HepG2 (cell line): Measurements from ENCODE around the gene SYNGR2. TPM values are rescaled to one million over a fixed set of nuclear protein-coding genes. Genes with fewer than 3 reads are reported as not detected.

Source experiments
- ESRRA ChIP-seq: sonication (generic); formaldehyde crosslinking; IDR thresholded peaks from 2 replicates; pipeline ENCODE4 v1.5.1; 2020; ENCODE audit warnings: mild to moderate bottlenecking, low read depth, missing genetic modification reagents
- HNF4A ChIP-seq: sonication (generic); formaldehyde crosslinking; IDR thresholded peaks from 2 replicates; pipeline ENCODE4 v1.4.0; 2020; ENCODE audit warnings: missing genetic modification reagents
- IRF2 ChIP-seq: IDR thresholded peaks from 2 replicates; pipeline ENCODE4 v1.6.1; 2018; ENCODE audit warnings: missing genetic modification reagents, missing compliant biosample characterization
- KAT8 ChIP-seq: IDR thresholded peaks from 2 replicates; pipeline ENCODE4 v1.6.1; 2016; ENCODE audit warnings: missing genetic modification reagents, missing compliant biosample characterization
- KDM4B ChIP-seq: sonication (generic); formaldehyde crosslinking; IDR thresholded peaks from 2 replicates; pipeline ENCODE4 v1.4.0; 2020; ENCODE audit warnings: missing genetic modification reagents
- NR2F6 ChIP-seq, 2 experiments: IDR thresholded peaks; 2 replicates each; pipeline ENCODE4 v1.6.1; 2016; ENCODE audit warnings: antibody characterized with exemption in 1 of 2, mild to moderate bottlenecking in 1 of 2
- PAWR ChIP-seq: sonication (generic); formaldehyde crosslinking; IDR thresholded peaks from 2 replicates; pipeline ENCODE4 v1.4.0; 2020; ENCODE audit warnings: missing genetic modification reagents, mild to moderate bottlenecking, borderline replicate concordance
- THAP11 ChIP-seq: IDR thresholded peaks from 2 replicates; pipeline ENCODE4 v1.6.1; 2016; ENCODE audit warnings: missing biosample characterization, missing genetic modification reagents
- ZFY ChIP-seq: sonication (generic); formaldehyde crosslinking; IDR thresholded peaks from 2 replicates; pipeline ENCODE4 v1.4.0; 2020; ENCODE audit warnings: missing genetic modification reagents
- ZIK1 ChIP-seq: sonication (generic); formaldehyde crosslinking; IDR thresholded peaks from 2 replicates; pipeline ENCODE4 v1.5.0; 2020; ENCODE audit warnings: mild to moderate bottlenecking, low read depth, missing genetic modification reagents, borderline replicate concordance
- ZMAT3 ChIP-seq: sonication (generic); formaldehyde crosslinking; conservative IDR thresholded peaks from 2 replicates; pipeline ENCODE4 v1.7.0; 2021; ENCODE audit warnings: missing genetic modification reagents
- ZNF567 ChIP-seq: sonication (generic); formaldehyde crosslinking; IDR thresholded peaks from 2 replicates; pipeline ENCODE4 v1.8.1; 2023; ENCODE audit warnings: mild to moderate bottlenecking, missing genetic modification reagents, borderline replicate concordance
- ZNF746 ChIP-seq: sonication (generic); formaldehyde crosslinking; IDR thresholded peaks from 2 replicates; pipeline ENCODE4 v1.8.0; 2022; ENCODE audit warnings: mild to moderate bottlenecking, missing genetic modification reagents
- ZNF761 ChIP-seq: sonication (generic); formaldehyde crosslinking; conservative IDR thresholded peaks from 2 replicates; pipeline ENCODE4 v1.4.0; 2020; ENCODE audit warnings: mild to moderate bottlenecking, missing genetic modification reagents
- polyA plus RNA-seq, 8 experiments: library from polyadenylated mRNA; depleted of rRNA in 3 of 8; stranded (reverse) in 7 of 8; unstranded in 1 of 8; fragments of >200 nt; fragmentation: Illumina TruSeq in 4 of 8; extraction: Trizol in 4 of 8; gene quantifications; 2 replicates each; pipeline versions ENCODE4 v1.2.1 to v1.2.3, GENCODE V29; 2011 to 2016; ENCODE audit warnings: low read depth in 4 of 8, missing spikeins in 1 of 8, mixed read lengths in 1 of 8; ENCODE audit not compliant: insufficient read depth in 1 of 8
- total RNA-seq, 5 experiments: library from RNA; depleted of rRNA; stranded (reverse); fragments of >200 nt; fragmentation: Illumina TruSeq; extraction: Trizol; gene quantifications; 2 replicates each; pipeline ENCODE4 v1.2.3, GENCODE V29; 2016; ENCODE audit warnings: low read depth in 1 of 5
- TF ChIP-seq, protein P1 (sequence below): sonication (generic); formaldehyde crosslinking; IDR thresholded peaks from 2 replicates; pipeline ENCODE4 v1.4.0; 2020; ENCODE audit warnings: mild to moderate bottlenecking, missing genetic modification reagents
- TF ChIP-seq, protein P2 (sequence below): sonication (generic); formaldehyde crosslinking; IDR thresholded peaks from 2 replicates; pipeline ENCODE4 v1.5.0; 2020; ENCODE audit warnings: mild to moderate bottlenecking, missing genetic modification reagents, moderate library complexity
- TF ChIP-seq, protein P3 (sequence below): sonication (generic); formaldehyde crosslinking; IDR thresholded peaks from 2 replicates; pipeline ENCODE4 v1.4.0; 2020; ENCODE audit warnings: missing genetic modification reagents, low read depth, mild to moderate bottlenecking, borderline replicate concordance
- TF ChIP-seq, protein P4 (sequence below): sonication (generic); formaldehyde crosslinking; IDR thresholded peaks from 2 replicates; pipeline ENCODE4 v1.4.0; 2020; ENCODE audit warnings: low read depth, mild to moderate bottlenecking, missing genetic modification reagents

Gene SYNGR2
- total and polyA plus RNA-seq, 2 of the 13 experiments (the other 11 are each of a cell fraction or from before 2014, with no cell fraction given), result 46.7 to 170 TPM

DNA sequence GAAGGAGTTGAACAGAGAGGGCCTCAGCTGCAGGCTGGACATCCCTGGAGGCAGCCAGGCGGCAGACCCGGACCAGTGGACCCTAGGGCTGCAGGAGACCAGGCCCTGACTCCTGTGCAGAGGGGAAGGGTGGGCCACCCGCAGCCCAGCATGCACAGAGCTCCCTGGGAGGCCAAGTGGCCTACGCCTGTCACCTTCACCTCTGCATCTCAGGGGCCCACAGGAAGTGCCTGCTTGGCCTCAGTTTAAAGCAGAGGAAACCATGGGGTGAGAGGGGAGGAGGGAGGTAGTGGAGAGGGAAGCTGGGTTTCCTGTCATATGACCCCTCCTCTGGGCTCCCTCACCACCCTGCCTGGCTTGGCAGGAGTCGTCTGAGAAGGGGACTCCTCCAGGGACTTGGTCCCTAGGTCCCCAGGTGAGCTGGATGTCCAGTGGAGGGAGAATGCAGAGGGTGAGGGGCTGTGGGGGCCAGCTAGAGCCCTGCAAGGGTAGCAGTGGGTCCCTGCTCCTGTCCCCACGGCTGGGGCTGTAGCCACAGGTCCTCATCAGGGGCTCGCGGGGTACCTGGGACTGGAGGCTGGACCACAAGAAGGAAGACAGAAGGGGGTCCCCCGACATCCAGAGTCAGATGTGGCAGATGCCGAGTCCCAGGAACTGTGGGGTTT is 37.8 kb upstream of the SYNGR2 start, which contains the start of gene TMC8 (continued):
- TF ChIP-seq, protein P1, sequence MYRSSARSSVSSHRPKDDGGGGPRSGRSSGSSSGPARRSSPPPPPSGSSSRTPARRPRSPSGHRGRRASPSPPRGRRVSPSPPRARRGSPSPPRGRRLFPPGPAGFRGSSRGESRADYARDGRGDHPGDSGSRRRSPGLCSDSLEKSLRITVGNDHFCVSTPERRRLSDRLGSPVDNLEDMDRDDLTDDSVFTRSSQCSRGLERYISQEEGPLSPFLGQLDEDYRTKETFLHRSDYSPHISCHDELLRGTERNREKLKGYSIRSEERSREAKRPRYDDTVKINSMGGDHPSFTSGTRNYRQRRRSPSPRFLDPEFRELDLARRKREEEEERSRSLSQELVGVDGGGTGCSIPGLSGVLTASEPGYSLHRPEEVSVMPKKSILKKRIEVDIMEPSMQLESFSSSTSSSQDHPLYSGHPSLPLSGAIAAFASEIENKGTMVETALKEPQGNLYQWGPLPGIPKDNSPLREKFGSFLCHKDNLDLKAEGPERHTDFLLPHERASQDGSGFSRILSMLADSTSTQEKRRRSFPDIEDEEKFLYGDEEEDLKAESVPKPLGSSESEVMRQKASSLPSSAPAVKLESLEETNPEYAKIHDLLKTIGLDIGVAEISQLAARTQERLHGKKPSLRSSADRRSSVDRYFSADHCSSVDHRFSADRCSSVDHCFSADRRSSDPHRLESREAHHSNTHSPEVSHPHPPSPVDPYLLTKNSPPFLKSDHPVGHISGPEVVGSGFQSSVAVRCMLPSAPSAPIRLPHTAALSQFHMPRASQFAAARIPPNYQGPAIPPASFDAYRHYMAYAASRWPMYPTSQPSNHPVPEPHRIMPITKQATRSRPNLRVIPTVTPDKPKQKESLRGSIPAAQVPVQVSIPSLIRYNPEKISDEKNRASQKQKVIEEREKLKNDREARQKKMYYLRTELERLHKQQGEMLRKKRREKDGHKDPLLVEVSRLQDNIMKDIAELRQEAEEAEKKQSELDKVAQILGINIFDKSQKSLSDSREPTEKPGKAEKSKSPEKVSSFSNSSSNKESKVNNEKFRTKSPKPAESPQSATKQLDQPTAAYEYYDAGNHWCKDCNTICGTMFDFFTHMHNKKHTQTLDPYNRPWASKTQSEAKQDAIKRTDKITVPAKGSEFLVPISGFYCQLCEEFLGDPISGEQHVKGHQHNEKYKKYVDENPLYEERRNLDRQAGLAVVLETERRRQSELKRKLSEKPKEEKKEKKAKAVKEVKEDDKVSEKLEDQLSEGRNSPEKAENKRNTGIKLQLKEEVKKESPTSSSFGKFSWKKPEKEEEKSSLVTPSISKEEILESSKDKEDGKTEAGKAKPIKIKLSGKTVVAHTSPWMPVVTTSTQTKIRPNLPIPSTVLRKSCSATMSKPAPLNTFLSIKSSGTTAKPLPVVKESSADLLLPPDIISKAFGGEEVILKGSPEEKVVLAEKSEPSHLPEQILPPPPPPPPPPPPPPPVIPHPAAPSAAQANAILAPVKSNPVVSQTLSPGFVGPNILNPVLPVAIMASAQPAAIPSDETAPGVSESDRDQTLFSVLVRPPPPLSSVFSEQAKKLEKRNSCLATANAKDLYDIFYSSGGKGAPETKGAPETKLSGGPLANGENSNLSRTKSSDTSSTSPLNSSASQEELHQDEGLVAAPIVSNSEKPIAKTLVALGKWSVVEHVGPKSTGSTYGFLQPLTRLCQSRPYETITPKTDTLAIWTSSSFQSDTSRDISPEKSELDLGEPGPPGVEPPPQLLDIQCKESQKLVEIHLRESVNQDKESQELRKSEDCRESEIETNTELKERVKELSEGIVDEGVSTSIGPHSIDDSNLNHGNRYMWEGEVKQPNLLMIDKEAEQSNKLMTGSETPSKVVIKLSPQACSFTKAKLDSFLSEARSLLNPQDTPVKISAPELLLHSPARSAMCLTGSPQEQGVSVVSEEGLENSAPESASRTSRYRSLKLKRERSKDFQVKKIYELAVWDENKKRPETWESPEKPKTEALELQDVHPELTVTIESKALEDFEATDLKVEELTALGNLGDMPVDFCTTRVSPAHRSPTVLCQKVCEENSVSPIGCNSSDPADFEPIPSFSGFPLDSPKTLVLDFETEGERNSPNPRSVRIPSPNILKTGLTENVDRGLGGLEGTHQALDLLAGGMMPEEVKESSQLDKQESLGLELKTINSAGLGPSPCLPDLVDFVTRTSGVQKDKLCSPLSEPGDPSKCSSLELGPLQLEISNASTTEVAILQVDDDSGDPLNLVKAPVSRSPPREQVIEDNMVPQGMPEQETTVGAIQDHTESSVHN (CRISPR knock-in tag), result no peak
- TF ChIP-seq PAWR (CRISPR knock-in tag), result no peak
- peak; percentile 65 for TF ChIP-seq THAP11 (CRISPR knock-in tag)
- peak; percentile 87; the same call in 1 of the 2 replicates for TF ChIP-seq ZNF746
- TF ChIP-seq, protein P2, sequence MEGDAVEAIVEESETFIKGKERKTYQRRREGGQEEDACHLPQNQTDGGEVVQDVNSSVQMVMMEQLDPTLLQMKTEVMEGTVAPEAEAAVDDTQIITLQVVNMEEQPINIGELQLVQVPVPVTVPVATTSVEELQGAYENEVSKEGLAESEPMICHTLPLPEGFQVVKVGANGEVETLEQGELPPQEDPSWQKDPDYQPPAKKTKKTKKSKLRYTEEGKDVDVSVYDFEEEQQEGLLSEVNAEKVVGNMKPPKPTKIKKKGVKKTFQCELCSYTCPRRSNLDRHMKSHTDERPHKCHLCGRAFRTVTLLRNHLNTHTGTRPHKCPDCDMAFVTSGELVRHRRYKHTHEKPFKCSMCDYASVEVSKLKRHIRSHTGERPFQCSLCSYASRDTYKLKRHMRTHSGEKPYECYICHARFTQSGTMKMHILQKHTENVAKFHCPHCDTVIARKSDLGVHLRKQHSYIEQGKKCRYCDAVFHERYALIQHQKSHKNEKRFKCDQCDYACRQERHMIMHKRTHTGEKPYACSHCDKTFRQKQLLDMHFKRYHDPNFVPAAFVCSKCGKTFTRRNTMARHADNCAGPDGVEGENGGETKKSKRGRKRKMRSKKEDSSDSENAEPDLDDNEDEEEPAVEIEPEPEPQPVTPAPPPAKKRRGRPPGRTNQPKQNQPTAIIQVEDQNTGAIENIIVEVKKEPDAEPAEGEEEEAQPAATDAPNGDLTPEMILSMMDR (CRISPR knock-in tag), result peak; percentile 37; the same call in 1 of the 2 replicates
- peak; percentile 78; the same call in 1 of the 2 replicates for TF ChIP-seq ZFY (CRISPR knock-in tag)
- peak; percentile 59; the same call in 1 of the 2 replicates for TF ChIP-seq IRF2 (CRISPR knock-in tag)
- TF ChIP-seq KDM4B (CRISPR knock-in tag), result no peak
- TF ChIP-seq ZNF567 (CRISPR knock-in tag), result no peak
- TF ChIP-seq ZIK1, result 0 out of 2 replicates have a peak, but pooled peaks have one; percentile 31
- TF ChIP-seq KAT8, result 0 out of 2 replicates have a peak, but pooled peaks have one; percentile 44
- TF ChIP-seq NR2F6 (IDR thresholded peaks at IDR 0.05), result peak; percentile 53; the same call in 1 of the 2 replicates
- peak; percentile 81 for TF ChIP-seq NR2F6 (CRISPR knock-in tag; IDR thresholded peaks at IDR 0.05)
- no peak for TF ChIP-seq ZNF761 (CRISPR knock-in tag)
- peak; percentile 94; the same call in 1 of the 2 replicates for TF ChIP-seq ZMAT3 (CRISPR knock-in tag)
- peak; percentile 38 for TF ChIP-seq HNF4A
- TF ChIP-seq, protein P3, sequence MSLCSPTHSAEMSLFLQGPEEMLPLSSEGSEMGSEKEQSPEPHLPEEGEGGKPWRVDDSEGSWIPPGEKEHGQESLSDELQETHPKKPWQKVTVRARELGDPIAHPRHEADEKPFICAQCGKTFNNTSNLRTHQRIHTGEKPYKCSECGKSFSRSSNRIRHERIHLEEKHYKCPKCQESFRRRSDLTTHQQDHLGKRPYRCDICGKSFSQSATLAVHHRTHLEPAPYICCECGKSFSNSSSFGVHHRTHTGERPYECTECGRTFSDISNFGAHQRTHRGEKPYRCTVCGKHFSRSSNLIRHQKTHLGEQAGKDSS, result peak; percentile 67; the same call in 1 of the 2 replicates
- TF ChIP-seq, protein P4, sequence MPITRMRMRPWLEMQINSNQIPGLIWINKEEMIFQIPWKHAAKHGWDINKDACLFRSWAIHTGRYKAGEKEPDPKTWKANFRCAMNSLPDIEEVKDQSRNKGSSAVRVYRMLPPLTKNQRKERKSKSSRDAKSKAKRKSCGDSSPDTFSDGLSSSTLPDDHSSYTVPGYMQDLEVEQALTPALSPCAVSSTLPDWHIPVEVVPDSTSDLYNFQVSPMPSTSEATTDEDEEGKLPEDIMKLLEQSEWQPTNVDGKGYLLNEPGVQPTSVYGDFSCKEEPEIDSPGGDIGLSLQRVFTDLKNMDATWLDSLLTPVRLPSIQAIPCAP (CRISPR knock-in tag), result no peak
- 0 out of 2 replicates have a peak, but pooled peaks have one; percentile 68 for TF ChIP-seq ESRRA
